Occipital lobe (tissue), 2 donors: ENCODE data around the gene GALNT15. TPM values are rescaled to one million over a fixed set of nuclear protein-coding genes. Genes with fewer than 3 reads are reported as not detected.

Experiments used
- DNase-seq: peaks from one replicate; lab custom pipeline; 2025; lab: John Stamatoyannopoulos, UW
- total RNA-seq: library from RNA; depleted of rRNA; stranded (reverse); fragments of >200 nt; gene quantifications from one replicate; pipeline ENCODE4 v1.2.3, GENCODE V29; 2014

Gene GALNT15
- total RNA-seq, 1 donor from 2014 or later: 2.0 TPM

- no peak for DNase-seq
These were observed 11.6 kb downstream of the GALNT15 start for GRCh38 chr3:16186086-16186485.

GRCh38 chr3:16186565-16186964 is 12.1 kb downstream of the GALNT15 start:
- DNase-seq: no peak

- DNase-seq: no peak
These were observed 12.8 kb downstream of the GALNT15 start for GRCh38 chr3:16187213-16187790.

- no peak for DNase-seq
These were observed 13.6 kb downstream of the GALNT15 start for GRCh38 chr3:16188071-16188470.

- DNase-seq: no peak
These were observed 14.7 kb downstream of the GALNT15 start for GRCh38 chr3:16189201-16189600.

GRCh38 chr3:16190704-16191103 is 16.2 kb downstream of the GALNT15 start:
- DNase-seq: no peak

GRCh38 chr3:16191591-16191990 is 17.1 kb downstream of the GALNT15 start:
- DNase-seq: no peak

GRCh38 chr3:16192176-16192811 is 17.8 kb downstream of the GALNT15 start:
- no peak for DNase-seq

- no peak for DNase-seq
These were observed 23.9 kb downstream of the GALNT15 start for GRCh38 chr3:16198427-16198826.

- no peak for DNase-seq
These were observed 25.3 kb downstream of the GALNT15 start for GRCh38 chr3:16199769-16200168.

- DNase-seq: no peak
These were observed 25.9 kb downstream of the GALNT15 start for GRCh38 chr3:16200411-16200810.

- no peak for DNase-seq
These were observed 28.6 kb downstream of the GALNT15 start for GRCh38 chr3:16203031-16203430.

GRCh38 chr3:16203671-16204629 is 29.5 kb downstream of the GALNT15 start:
- no peak for DNase-seq

GRCh38 chr3:16204751-16205150 is 30.3 kb downstream of the GALNT15 start:
- no peak for DNase-seq

GRCh38 chr3:16205156-16205870 is 30.8 kb downstream of the GALNT15 start:
- DNase-seq: no peak

GRCh38 chr3:16207031-16207430 is 32.6 kb downstream of the GALNT15 start:
- no peak for DNase-seq

GRCh38 chr3:16211176-16211904 is 36.9 kb downstream of the GALNT15 start:
- no peak for DNase-seq

GRCh38 chr3:16214366-16214765 is 39.9 kb downstream of the GALNT15 start:
- no peak for DNase-seq

- no peak for DNase-seq
These were observed 42.0 kb downstream of the GALNT15 start for GRCh38 chr3:16216373-16216935.

GRCh38 chr3:16219777-16220176 is 45.3 kb downstream of the GALNT15 start:
- DNase-seq: no peak

GRCh38 chr3:16221990-16222389 is 47.5 kb downstream of the GALNT15 start:
- no peak for DNase-seq
